Chondrocyte (in vitro differentiated cells): ENCODE results near the gene PDZD2. TPM values are rescaled to one million over a fixed set of nuclear protein-coding genes. Genes with fewer than 3 reads are reported as not detected.

ENCODE experiments used
- DNase-seq: peaks from one replicate; pipeline ENCODE4 v3.0.0; 2021; ENCODE audit warnings: mixed read lengths, low spot score
- H3K27ac Mint-ChIP-seq: one replicate; pipeline ENCODE4 v1.8.0; 2021; ENCODE audit warnings: mild to moderate bottlenecking, moderate library complexity, mixed read lengths; ENCODE audit not compliant: unreplicated experiment
- H3K27me3 Mint-ChIP-seq: 2 replicates; pipeline ENCODE4 v1.8.0; 2021; ENCODE audit warnings: low read depth, mixed read lengths
- H3K36me3 Mint-ChIP-seq: 2 replicates; pipeline ENCODE4 v1.8.0; 2021; ENCODE audit warnings: low read depth, mixed read lengths
- H3K4me1 Mint-ChIP-seq: 2 replicates; pipeline ENCODE4 v1.8.0; 2021; ENCODE audit warnings: low read depth, mild to moderate bottlenecking, mixed read lengths
- H3K4me3 Mint-ChIP-seq: one replicate; pipeline ENCODE4 v1.8.0; 2021; ENCODE audit warnings: mild to moderate bottlenecking, moderate library complexity, mixed read lengths; ENCODE audit not compliant: unreplicated experiment
- H3K9me3 Mint-ChIP-seq: 2 replicates; pipeline ENCODE4 v1.8.0; 2021; ENCODE audit warnings: low read depth, mixed read lengths
- CTCF ChIP-seq: fragments of 200-600 bp; sonication (generic); IDR thresholded peaks from 2 replicates; pipeline ENCODE4 v1.5.0; 2021; ENCODE audit warnings: antibody characterized with exemption, mild to moderate bottlenecking, moderate library complexity
- total RNA-seq: library from RNA; stranded (reverse); gene quantifications from 3 replicates; pipeline ENCODE4 v1.2.1, GENCODE V29; 2021

Gene PDZD2
- total RNA-seq, 1 donor from 2014 or later, result 30.9 TPM

- no peak overlapping the region for H3K27ac Mint-ChIP-seq
- peaks cover 5% of the 10 kb centered on the region for H3K36me3 Mint-ChIP-seq
- no peak overlapping the region for H3K4me3 Mint-ChIP-seq
- H3K4me1 Mint-ChIP-seq, result peaks cover 63% of the 10 kb centered on the region
- no peaks in the 10 kb centered on the region for H3K27me3 Mint-ChIP-seq
- no peak for TF ChIP-seq CTCF
- DNase-seq, result no peak
- H3K9me3 Mint-ChIP-seq, result no peaks in the 10 kb centered on the region
Measured at GRCh38 chr5:32023816-32024215, 384.9 kb downstream of the PDZD2 start.

GRCh38 chr5:32024751-32025150, 385.8 kb downstream of the PDZD2 start:
- Mint-ChIP-seq H3K27me3 (no peaks in the 10 kb centered on the region), H3K4me3 (no peak overlapping the region), H3K9me3 (no peaks in the 10 kb centered on the region), H3K27ac (peak overlapping the region; percentile 53), H3K4me1 (peaks cover 71% of the 10 kb centered on the region), H3K36me3 (peaks cover 5% of the 10 kb centered on the region)
- no peak for TF ChIP-seq CTCF
- no peak for DNase-seq

- Mint-ChIP-seq H3K27me3 (no peaks in the 10 kb centered on the region), H3K27ac (peak overlapping the region; percentile 93), H3K36me3 (peaks cover 4% of the 10 kb centered on the region), H3K9me3 (no peaks in the 10 kb centered on the region), H3K4me1 (peaks cover 75% of the 10 kb centered on the region), H3K4me3 (peak overlapping the region; percentile 54)
- TF ChIP-seq CTCF, result no peak
- no peak for DNase-seq
Measured at GRCh38 chr5:32027093-32027716, 388.3 kb downstream of the PDZD2 start.

- H3K9me3 Mint-ChIP-seq, result no peaks in the 10 kb centered on the region
- H3K36me3 Mint-ChIP-seq, result peaks cover 1% of the 10 kb centered on the region
- H3K27ac Mint-ChIP-seq, result peak overlapping the region; percentile 93
- H3K4me3 Mint-ChIP-seq, result peak overlapping the region; percentile 54
- no peak for DNase-seq
- H3K4me1 Mint-ChIP-seq, result peaks cover 77% of the 10 kb centered on the region
- H3K27me3 Mint-ChIP-seq, result no peaks in the 10 kb centered on the region
- TF ChIP-seq CTCF, result no peak
Measured at GRCh38 chr5:32027717-32028458, 389.0 kb downstream of the PDZD2 start.

- H3K4me1 Mint-ChIP-seq, result peaks cover 84% of the 10 kb centered on the region
- peak overlapping the region; percentile 93 for H3K27ac Mint-ChIP-seq
- no peaks in the 10 kb centered on the region for H3K9me3 Mint-ChIP-seq
- no peaks in the 10 kb centered on the region for H3K27me3 Mint-ChIP-seq
- no peak for TF ChIP-seq CTCF
- no peak overlapping the region for H3K4me3 Mint-ChIP-seq
- DNase-seq, result no peak
- H3K36me3 Mint-ChIP-seq, result peaks cover 1% of the 10 kb centered on the region
Measured at GRCh38 chr5:32029261-32029660, 390.3 kb downstream of the PDZD2 start.
